Activated T-cell treated with anti-CD3 and anti-CD28 coated beads, Interleukin-2, amount 50 U/mL, for 48 hours (primary cell): ENCODE data around the gene BCR.

Experiments
- DNase-seq, 2 experiments: peaks; one replicate each; pipeline ENCODE4 v3.0.0-alpha.2; 2020

Gene BCR

DNA sequence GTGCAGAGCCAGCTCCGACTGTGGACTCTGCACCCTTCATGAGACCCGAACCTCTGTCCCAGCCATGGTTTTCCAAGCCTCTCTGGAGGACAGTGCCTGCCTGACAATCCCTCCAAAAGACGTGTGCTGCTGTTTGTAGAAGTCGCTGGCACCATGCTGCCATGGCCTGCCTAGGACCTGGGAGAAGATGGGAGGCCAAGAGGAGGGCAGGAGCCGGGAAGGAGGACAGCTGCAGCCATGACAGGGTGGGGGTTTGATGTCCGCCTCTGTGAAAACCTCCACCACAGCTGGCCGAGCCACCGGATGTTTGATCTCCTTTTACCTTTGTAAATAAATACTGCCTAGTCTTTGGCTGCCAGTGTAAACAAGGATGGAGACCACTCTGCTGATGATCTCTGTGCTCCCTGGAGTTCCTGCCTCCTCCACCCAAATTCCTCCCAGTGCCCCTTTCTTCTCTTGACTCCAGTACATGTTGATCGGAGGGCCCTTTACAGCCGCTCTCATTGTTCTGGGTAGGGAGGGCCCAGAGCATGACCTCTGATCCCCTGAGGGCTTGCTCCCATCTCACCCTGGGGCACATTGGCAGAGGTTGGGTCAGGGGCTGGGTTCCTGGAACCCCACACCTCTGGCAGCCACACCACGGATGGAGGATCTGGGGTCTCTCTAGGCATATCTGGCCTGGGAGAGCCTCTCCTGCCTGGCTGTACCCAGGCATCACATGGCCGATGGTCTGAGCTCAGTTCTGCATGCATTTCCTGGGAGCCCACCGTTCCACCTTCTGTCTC lies 66.9 kb downstream of the BCR start:
- DNase-seq, result no peak

DNA sequence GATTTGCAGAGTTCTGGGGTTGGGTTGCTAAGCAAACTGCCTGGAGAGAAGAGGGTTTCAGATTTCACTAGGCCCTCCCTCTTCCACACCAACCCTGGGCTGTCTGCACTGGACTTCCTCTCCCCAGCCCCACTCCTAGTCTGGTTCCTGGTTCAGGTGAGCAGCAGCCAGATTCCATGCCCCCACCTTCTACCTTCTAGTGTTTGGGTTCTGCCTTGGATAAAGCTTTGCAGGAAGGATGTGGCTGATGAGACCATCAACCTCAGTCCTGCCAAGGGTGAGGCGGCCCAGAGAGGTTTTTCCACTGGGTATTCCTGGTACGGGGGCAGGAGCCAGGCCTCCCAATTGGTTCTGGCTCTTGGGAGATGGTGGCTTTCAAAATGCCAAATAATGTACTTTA lies 68.3 kb downstream of the BCR start:
- no peak for DNase-seq

DNA sequence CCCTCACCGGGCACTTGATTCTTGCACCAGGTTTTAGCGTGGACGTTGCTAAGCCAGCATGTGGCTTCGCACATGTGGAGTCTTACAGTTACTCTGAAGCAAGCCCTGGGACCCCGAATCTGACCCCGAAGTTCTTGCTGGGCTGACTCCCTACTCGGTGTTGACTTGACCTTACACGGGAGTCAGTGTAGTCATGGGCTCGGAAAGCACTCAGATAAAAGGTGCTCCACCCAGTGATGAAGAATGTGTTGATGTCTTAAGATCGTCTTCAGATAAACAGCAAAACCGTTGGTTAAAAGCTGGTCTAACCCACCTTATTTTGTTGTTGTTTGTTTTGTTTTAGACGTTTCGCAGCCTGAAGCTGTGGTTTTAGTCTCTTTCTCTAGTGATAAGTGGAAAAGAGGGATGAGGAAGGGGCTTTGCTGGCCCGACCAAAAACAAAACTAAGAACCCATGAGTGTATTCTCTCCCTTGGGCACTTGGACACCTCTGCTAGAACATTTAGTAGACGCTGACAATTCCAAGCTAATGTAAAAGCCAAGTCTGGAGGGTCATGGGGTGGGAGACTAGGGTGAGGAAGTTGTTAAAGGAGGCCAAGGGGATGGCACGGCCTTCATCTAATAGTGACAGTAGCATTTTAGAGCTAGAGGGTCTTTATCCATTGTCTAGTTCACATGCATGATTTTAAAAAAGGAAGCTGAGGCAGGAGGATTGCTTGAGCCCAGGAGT lies 69.9 kb downstream of the BCR start:
- no peak for DNase-seq

DNA sequence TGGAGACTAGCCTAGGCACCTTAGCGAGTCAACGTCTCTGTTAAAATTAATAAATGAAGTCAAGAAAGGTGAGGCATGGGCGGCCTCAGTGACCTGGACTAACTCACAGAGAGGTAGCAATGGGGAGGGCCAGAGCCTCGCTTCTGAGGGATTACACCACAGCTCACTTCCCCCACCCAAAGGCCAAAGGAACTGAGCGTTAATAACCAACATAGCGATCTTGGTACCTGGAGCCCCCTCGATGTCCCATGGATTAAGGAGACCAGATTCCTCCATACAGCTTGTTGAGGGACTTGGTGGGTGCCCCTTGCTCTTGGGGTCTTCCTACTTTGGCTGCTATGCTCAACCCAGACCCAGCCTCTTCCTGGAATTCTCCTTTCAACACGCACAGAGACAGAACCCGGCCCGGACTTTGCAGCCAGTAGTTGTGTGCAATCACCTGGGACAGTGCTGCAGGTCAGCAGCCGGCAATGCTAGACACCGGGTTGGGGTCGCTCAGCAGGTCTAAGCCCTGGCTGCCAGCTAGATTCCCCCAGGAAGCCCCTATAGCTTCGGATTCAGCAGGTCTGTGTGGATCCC lies 70.6 kb downstream of the BCR start:
- DNase-seq, result no peak

DNA sequence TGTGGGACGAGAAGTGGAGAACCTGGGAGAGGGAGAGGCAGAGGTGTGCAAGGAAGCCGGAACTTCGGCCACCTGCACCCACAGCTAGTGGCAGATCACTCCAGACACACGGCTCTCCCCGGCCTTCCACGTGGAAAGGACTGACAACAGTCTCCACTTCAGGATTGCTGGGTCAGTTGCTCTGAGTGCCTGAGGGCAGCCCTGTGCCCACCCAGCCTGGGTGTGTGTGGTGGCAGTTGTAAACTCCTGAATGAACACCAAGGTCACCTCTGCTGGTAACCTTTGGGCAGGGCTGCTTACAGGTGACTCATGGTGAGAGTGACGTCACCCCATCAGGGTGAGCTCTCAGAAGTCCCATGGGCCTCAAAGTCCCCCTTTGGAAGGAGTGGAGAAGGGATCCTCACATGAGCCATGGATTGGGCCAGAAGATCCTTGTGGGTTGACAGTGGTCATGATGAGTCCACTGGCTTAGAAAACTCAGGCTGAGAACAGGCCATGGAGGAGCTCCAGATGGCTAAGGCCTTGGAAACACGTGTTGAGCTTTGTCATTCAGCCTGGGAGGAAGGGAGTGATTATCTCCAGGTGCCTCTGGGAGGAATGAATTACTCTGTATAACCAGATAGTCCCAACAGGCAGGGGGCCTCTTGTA lies 71.3 kb downstream of the BCR start:
- peak in 1 of 2 experiments; percentile 52 for DNase-seq

DNA sequence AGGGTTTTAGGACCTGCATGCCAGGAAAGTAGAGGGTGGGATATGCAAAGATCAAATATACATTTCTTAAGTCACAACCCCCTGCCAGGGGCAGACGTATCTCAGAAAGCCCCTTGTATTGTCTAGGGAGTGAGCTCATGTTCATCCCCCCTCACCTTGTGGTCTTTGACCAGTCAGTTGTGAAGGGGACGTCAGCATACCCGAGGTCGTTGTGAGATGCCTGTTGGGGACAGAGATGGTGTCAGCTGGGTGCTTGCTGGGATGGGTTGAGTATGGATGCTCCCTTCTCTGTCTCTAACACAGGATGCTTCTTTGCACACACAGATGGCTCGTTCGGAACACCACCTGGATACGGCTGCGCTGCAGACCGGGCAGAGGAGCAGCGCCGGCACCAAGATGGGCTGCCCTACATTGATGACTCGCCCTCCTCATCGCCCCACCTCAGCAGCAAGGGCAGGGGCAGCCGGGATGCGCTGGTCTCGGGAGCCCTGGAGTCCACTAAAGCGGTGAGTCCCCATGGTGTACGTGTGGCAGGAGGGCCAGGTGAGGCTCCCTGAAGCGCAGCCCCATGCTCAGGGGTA lies 73.3 kb downstream of the BCR start:
- no peak for DNase-seq

DNA sequence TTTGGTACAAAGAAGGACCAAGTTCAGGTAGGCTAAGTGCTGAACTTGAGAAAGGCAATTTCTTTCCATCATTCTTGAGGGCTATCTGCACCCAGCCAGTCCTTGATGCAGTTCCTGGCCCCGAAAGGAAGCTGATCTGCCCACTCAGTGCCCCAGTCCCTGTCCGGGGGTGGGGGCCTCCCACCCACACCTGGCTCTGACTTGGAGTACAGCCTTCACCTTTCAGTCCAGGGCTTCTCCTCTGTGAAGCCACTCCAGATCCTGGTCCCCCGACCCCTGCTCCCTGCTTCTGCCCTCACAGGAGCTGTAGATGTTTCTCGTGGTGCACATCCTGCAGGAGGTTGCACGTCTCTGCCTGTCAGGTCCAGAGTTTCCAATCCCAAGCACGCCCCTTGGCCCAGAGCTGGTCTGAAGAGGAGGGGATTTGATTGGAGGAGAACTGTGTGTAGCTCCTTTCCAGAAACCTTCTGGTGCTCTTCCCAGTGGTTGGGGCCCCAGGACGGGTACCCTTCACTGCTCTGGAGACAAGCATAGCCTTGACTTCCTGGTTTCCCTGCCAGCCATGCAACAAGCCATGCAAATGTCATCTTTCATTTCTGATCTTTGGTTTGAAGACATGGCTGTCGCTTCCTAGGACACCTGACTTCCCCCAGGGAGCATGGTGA lies 75.3 kb downstream of the BCR start:
- DNase-seq, result no peak

DNA sequence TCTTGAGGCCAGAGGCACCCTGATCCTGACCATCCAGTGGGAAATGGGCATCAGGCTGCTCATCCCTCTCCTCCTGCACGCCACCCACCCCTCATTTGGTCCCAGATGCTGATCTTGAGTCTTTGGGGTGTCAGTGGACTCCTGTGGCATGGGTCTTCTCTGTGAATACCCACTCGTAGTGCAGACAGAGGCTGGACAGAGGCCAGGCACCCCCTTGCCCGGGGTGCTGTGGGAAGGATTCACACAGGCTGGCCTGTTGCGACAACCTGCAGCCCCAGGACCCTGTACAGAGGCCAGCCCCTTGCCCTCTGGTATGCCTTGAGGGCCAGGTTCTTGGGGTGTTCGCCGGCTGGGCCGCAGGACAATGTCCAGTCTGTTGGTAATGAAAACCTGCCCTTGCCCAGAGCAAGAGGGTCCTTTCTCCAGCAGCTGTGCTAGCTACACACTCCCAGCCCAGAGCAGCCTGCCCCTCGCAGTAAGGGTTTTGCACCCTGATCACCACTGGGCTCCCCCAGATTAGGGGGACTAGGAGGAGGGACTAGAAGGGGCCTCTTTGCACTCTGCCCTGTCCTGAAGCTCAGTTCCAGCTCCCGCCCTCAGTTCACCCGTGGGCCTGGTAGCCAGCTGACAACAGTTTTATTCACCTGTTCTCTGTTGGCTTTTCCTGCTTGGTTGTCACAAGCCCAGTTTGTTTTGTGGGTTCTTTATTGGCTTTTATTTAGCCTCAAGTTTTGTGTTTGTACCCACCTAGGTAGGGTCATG lies 76.0 kb downstream of the BCR start:
- DNase-seq, result no peak

DNA sequence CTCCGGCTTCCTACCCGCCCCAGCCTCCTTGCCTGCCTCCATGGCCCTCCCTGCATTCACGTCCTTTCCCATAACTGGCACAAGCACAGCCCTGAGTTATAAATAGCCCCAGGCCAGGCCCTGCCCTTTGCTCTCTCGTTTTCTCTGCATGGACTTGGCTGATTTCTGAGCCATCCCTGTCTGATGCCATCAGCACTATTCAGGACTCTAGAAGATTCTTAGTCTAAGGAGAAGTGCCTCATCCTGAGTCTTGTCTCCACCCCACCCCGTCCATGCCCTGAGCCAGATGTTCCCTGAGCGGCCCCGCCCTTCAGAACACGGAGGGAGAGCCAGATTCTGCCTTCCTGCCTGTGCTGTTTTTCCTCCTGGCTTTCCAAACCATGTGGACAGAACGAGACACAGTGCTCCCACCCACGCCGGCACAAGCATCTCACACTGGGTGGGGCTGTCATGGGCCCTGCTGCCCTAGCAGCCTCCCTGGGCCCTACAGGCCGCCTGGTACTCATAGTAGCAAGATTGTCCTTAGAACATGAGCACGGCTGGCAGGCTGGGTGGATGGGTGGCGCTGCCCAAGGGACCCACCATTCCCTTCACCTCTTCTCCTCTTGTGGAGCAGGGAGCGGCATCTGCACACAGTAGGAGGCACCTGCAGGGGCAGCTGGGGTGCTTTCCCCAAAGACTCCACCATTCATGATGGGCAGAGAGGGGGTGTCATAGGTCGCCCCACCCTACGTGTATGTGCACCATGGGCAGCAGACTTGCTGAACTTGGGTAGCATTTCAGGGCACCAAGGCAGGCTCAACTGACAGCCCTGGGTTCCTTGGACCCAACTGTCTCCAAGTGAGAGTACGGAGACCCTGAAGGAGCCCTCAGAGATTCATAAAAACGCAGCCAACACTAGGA lies 76.9 kb downstream of the BCR start:
- no peak for DNase-seq

DNA sequence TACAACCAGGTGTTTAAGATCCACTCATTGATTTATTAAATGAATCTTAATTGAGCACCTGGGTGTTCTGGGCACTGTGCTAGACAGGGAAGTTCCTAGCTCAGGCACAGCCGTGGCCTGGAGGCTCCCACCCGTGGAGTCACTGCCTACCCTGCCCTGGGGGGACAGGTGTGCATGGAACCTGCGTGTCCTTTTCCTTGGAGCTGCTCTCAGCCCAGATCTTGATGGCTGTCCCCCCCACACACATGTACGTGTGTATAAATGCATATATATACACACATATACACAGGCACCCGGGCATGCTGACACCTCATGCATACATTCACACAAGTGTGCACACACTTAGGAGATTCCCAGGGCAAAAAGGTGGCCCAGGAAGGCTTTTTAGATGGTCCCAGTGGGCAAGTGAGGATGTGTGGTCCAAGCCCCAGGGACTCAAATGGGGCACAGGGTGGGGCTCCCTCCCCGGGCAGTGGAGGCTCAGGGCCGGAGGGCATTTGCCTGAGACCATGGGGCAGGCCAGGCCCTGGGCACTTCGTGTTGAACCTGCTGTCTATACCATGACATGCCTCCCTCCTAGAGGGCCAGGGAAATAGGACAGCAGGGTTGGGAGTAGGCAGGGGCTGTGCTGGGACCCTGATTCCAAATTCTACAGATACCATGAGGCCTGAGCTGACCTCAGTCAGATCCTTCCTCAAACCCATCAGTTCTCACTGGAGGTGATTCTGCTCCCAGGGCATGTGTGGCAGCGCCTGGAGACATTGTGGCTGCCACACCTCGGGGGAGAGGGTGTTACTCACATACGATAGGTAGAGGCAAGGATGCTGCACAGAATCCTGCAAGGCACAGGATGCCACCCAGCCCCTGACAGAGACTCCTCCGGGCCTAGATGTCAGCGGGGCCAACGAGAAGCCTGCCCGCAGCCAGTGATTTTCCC lies 77.8 kb downstream of the BCR start:
- DNase-seq, result no peak

DNA sequence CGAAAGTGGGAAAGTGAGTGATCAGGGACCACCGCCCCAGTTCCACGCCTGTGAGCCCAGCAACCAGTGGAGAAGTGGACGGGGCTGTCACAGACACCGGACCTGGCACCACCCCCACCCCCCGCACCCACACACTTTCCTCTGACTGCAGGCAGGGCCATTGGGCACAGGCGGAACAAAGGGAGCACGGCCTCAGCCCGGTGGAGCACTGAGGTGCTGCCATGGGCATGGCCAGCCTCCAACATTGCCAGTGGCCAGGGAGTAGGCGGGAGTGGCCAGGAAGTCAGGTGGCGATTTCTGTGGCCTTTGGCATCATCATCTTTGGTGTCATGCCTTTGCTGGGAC lies 78.5 kb downstream of the BCR start:
- DNase-seq, result no peak

DNA sequence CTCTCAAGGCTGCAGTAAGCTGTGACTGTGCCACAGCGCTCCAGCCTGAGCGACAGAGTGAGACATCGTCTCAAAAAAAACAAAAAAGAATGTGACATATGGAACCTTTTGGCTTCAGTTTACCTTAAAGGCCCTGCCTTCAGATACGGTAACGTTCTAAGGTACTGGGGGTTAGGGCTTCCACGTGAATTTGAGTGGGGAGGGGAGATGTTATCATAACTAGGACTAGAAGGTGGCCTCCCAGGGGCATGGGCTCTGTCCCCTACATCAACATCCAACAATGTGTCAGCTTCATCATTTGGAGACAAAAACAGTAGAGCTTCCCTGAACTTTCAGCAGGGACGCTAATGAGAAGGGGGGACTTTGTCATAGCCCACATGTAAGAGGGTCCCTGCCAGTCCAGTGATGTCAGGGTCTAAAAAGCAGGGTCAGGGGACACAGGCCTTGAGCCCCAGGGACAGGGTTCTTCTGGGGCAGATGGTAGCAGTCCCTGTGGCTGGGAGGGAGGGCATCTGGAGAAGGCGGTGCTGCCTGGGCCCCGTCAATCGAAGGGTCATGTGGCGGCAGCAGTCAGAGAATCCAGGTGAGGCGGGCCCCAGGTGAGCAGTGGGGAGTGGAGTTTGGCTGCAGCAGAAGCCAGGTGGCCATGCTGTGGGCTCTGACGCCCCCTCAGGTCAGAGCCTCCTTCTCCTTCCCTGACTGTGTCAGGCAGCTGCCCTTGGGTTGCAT lies 79.8 kb downstream of the BCR start:
- no peak for DNase-seq

DNA sequence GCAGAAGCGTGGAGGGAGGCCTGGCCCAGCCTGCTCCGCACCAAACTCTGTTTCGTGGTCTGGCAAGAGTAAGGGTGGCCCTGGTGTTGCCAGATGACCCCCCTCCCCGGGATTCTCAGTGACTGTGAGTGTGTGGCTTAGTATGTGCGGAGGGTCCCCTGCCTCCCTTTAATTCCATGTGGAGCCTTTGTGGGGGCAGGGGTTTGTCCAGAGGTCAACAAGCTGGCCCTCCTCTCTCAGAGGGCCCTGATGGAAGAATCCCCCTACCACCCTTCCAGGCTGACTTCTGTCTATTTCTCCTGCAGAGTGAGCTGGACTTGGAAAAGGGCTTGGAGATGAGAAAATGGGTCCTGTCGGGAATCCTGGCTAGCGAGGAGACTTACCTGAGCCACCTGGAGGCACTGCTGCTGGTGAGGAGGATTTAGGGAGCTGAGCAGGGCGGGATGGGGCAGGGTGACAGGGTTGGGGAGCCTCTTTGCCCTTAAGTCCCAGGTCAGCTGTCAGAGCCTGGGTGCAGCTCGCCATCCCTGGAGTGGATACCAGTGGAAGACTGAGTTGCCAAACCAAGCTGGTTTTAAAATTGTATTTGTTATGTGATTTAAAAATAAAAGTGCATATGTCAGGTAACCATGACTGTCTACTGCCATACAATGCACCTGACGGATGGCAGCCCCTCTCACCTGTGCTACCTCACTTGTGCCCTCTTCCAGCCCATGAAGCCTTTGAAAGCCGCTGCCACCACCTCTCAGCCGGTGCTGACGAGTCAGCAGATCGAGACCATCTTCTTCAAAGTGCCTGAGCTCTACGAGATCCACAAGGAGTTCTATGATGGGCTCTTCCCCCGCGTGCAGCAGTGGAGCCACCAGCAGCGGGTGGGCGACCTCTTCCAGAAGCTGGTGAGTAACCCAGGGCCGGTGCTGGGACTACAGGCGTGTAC lies 80.6 kb downstream of the BCR start:
- DNase-seq, result no peak

DNA sequence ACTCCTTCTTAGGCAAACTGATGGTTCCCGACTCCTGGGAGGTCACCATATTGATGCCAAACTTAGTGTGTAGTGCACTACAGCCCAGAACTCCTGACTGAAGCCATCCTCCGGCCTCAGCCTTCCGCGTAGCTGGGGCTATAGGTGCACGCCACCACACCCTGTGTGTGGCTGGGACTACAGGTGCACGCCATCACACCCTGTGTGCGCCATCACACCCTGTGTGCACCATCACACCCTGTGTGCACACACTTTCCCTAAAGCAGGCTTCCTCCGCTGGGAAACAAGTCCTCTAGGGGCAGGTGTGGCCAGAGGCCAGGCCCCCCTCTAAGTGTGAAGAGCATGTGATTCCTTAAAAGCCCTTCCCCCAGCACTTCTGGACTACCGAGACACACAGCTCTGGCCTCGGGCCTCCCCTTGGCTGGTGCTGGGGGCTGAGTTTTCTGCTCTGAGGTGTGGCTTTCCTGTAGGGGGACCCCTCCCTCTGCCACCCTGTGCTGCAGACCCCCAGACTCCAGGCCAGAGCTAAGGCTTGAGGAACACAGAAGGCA lies 81.7 kb downstream of the BCR start:
- no peak for DNase-seq

DNA sequence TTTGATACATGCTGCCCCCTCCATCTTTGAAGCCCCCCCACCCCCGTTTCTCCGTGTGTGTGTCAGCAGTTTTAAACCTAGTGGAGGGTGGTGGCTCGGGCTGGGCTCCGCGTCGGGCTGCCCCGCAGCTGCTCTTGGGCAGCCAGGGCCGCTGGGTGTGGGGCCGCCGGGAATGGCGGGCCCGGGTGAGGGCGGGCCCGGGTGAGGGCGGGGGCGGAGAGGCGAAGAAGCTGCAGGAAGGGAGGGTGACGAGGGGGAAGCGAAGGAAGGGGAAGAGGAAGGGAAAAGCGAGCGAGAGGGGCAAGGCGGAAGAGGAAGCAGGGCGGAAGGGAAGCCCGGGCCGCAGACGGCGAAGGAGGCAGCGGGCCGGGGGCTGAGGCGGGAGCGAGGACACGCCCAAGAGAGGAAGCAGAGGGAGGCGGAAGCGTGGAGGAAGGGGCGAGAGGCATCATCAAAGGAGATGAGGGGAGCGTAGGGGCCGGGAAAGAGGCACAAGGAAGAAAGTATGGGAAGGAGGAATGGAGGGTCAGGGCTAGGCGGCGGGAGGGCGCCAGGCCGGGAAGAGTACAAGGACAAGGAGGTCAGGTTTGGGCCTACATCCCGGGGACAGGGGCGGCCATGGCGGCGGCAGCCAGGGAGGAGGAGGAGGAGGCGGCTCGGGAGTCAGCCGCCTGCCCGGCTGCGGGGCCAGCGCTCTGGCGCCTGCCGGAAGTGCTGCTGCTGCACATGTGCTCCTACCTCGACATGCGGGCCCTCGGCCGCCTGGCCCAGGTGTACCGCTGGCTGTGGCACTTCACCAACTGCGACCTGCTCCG lies 82.4 kb downstream of the BCR start:
- no peak for DNase-seq
